ENCODE data around the gene MYO18B.

MYO18B gene

DNA sequence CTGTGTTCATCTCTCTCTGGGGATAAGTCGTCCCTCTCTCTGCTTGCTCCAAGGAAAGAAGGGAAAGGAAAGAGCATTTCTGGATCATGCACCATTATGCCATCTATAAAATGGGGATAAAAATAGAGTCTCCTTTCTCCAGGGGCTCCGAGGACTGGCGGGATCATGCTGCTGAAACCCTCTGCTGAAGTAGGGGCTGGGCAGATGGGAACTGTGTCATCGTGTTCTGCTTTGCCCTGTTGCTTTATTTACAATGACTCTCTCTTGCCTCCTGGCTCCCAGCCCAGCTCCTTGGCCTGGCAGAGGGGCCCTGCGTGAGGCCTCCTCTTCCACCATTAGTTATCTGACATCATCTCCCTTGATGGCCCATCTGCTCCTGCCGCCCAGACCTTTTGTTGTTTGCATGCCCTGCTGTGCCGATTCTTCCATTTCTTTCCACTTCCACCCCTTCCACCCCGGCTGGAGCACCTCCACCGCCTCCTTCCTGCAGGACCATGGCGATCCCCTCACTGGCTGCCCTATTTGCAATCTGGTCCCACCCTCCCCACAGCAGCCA is 200.9 kb downstream of the MYO18B start:
- peaks cover 22% of the 10 kb centered on the region for H3K4me1 ChIP-seq (ENCODE audit: control insufficient read depth, low read depth, low read length)
- no peak overlapping the region for H3K9ac ChIP-seq (ENCODE audit: low read length)
- H3K36me3 ChIP-seq (ENCODE audit: control insufficient read depth, low read depth, low read length): no peaks in the 10 kb centered on the region
- H3K9me3 ChIP-seq (ENCODE audit: control insufficient read depth, low read depth, low read length): no peaks in the 10 kb centered on the region
- no peak overlapping the region for H3K27ac ChIP-seq (ENCODE audit: low read length)
- no peaks in the 10 kb centered on the region for H3K27me3 ChIP-seq (ENCODE audit: control insufficient read depth, insufficient read depth, low read length)
- no peak overlapping the region for H3K4me3 ChIP-seq (ENCODE audit: low read length)

DNA sequence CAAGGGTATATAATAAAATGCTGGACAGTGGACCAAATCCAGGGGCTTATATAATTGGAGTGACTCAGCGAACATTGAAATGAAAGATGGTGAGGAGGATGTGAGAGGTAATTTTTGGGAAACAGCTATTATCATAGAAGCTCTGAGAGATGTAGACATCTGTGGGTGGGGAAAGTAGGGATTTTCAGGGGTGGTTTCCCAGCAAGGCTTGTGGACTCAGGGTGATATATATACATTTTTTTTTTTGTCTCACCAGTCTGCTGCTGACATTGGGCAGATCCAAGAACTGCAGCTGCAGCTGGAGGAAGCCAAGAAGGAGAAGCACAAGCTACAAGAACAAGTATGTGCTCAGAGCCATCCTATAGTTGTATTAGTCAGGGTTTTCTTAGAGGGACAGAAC is 208.1 kb downstream of the MYO18B start:
- Histone ChIP-seq H3K27ac (ENCODE audit: low read length) (no peak overlapping the region), H3K27me3 (ENCODE audit: control insufficient read depth, insufficient read depth, low read length) (no peaks in the 10 kb centered on the region), H3K9ac (ENCODE audit: low read length) (no peak overlapping the region), H3K4me3 (ENCODE audit: low read length) (no peak overlapping the region), H3K9me3 (ENCODE audit: control insufficient read depth, low read depth, low read length) (no peaks in the 10 kb centered on the region), H3K36me3 (ENCODE audit: control insufficient read depth, low read depth, low read length) (no peaks in the 10 kb centered on the region), H3K4me1 (ENCODE audit: control insufficient read depth, low read depth, low read length) (no peaks in the 10 kb centered on the region)

DNA sequence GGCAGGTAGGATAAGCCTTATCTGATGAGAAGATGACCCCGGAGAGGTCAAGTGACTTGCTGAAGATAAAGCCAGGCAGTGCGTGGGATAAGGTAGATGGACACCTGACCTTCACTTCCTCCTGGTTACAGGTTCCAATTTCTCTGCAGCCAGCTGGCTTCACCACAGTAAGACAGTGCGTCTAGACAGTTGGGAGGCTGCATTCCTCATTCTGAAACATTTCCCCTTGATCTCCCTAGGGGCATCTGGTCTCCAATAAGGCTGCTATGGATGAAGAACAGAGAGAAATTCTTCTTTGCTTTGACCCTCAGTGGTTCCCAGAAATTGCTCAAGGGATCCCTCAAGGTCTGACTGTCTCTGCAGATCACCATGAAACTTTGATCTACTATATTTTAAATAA is 211.3 kb downstream of the MYO18B start:
- Histone ChIP-seq H3K9ac (ENCODE audit: low read length) (no peak overlapping the region), H3K9me3 (ENCODE audit: control insufficient read depth, low read depth, low read length) (no peaks in the 10 kb centered on the region), H3K4me3 (ENCODE audit: low read length) (no peak overlapping the region), H3K27ac (ENCODE audit: low read length) (no peak overlapping the region), H3K27me3 (ENCODE audit: control insufficient read depth, insufficient read depth, low read length) (no peaks in the 10 kb centered on the region), H3K36me3 (ENCODE audit: control insufficient read depth, low read depth, low read length) (no peaks in the 10 kb centered on the region), H3K4me1 (ENCODE audit: control insufficient read depth, low read depth, low read length) (no peaks in the 10 kb centered on the region)

DNA sequence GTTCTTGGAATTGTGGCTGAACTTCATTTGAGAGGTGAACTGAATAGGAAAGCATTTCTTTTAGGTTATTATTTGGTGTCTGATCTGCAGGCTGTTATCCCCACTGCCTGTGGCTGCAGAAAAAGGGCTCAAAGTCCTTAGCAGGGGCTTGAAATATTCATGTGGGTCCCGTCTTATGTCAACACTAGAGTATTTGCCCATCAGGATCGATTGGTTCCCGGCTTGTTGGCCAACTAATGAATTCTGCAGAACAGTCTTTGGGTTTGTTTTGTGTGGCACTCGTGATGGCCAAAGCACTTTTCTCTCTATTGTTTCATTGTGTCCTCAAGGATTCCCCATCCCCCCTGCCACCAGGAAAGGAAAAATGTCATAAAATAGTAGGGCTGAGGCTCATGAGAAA is 211.9 kb downstream of the MYO18B start:
- Histone ChIP-seq H3K27me3 (ENCODE audit: control insufficient read depth, insufficient read depth, low read length) (no peaks in the 10 kb centered on the region), H3K9ac (ENCODE audit: low read length) (no peak overlapping the region), H3K4me1 (ENCODE audit: control insufficient read depth, low read depth, low read length) (no peaks in the 10 kb centered on the region), H3K9me3 (ENCODE audit: control insufficient read depth, low read depth, low read length) (no peaks in the 10 kb centered on the region), H3K36me3 (ENCODE audit: control insufficient read depth, low read depth, low read length) (no peaks in the 10 kb centered on the region), H3K4me3 (ENCODE audit: low read length) (no peak overlapping the region), H3K27ac (ENCODE audit: low read length) (no peak overlapping the region)

DNA sequence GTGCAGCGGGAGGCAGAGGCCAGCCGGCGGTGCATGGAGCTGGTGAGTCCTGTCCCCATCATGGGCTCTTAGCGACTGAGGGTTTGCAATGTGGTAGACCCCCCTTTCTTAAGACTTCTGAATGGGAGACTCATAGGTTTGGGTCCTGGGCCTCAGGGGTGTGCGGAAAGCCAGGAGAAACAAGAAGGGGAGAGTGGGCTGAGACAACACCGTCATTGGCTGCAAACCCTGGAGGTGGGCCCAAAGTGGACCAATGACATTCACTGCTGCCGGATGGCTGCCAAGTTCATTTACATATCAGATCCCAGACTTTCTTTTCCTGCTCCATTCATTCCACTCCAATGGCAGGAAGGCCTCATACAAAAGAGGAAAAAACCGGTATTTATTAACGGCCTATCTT is 213.3 kb downstream of the MYO18B start:
- Histone ChIP-seq H3K27me3 (ENCODE audit: control insufficient read depth, insufficient read depth, low read length) (no peaks in the 10 kb centered on the region), H3K4me1 (ENCODE audit: control insufficient read depth, low read depth, low read length) (peaks cover 2% of the 10 kb centered on the region), H3K4me3 (ENCODE audit: low read length) (no peak overlapping the region), H3K9me3 (ENCODE audit: control insufficient read depth, low read depth, low read length) (no peaks in the 10 kb centered on the region), H3K27ac (ENCODE audit: low read length) (no peak overlapping the region), H3K9ac (ENCODE audit: low read length) (no peak overlapping the region), H3K36me3 (ENCODE audit: control insufficient read depth, low read depth, low read length) (no peaks in the 10 kb centered on the region)

DNA sequence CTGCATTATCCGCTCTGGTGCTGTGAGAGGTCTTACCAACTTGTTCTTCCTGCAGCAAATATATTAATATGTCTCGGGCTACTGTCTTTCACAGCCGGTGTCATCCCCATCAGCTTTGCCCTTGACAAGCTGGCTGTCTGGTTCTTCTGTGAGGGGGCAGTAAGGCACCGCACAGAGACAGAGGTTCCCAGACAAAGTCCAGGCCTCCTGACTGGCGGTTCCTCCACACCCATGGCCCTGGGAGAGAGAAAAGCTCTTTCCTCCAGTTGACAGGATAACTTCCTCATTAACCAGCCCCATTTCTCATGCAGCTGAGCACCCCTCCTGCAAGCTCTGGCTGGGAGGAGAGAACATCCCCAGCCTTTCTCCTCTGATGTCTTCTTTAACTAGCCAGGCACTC is 214.8 kb downstream of the MYO18B start:
- Histone ChIP-seq H3K9ac (ENCODE audit: low read length) (no peak overlapping the region), H3K36me3 (ENCODE audit: control insufficient read depth, low read depth, low read length) (no peaks in the 10 kb centered on the region), H3K4me1 (ENCODE audit: control insufficient read depth, low read depth, low read length) (peaks cover 4% of the 10 kb centered on the region), H3K27ac (ENCODE audit: low read length) (no peak overlapping the region), H3K9me3 (ENCODE audit: control insufficient read depth, low read depth, low read length) (no peaks in the 10 kb centered on the region), H3K27me3 (ENCODE audit: control insufficient read depth, insufficient read depth, low read length) (no peaks in the 10 kb centered on the region), H3K4me3 (ENCODE audit: low read length) (no peak overlapping the region)

DNA sequence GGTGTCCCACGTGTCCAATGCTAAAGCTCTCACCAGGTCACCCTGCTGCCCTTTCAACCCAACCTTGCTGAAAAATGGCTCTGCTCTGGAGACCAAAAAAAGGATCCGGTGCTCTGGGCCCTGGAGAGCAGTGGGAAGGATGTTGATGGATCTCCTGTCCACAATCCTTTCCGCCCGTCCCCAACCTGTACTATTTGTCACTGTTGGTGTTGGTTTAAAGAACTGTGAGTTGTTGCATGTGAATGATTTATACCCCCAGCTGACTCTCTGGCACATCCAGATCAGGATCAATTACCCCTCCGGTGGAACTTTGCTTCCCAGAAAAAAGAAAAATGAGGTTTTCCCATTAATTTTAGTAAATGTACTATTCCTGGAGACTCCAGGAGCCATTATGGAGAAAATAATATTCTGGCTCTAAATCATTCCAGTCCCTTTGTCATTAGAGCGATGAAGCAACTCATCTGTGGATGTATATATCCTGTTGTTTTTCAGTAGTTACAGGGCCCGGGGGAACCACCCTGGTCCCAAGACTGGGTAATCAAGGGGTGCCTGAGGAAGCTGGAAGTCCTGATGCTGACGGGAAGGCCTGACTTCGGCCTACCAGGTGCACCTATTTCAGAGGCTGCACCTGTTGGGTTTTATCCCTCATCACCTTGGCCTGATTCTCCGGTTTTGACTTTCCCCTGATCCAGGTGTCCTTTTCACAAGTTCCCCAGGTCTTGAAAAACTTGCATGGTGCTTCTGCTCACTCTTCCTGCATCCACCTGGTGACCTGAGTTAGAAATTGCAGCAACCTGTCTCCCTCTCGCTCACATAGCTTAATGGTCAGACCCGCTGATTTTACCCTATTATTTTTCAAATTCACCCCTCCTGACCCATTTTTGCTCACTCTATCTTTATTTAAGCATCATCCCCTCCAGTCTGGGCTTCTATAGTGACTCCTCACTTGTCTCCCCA is 218.1 kb downstream of the MYO18B start:
- no peak overlapping the region for H3K4me3 ChIP-seq (ENCODE audit: low read length)
- no peaks in the 10 kb centered on the region for H3K36me3 ChIP-seq (ENCODE audit: control insufficient read depth, low read depth, low read length)
- H3K4me1 ChIP-seq (ENCODE audit: control insufficient read depth, low read depth, low read length): peaks cover 4% of the 10 kb centered on the region
- no peak overlapping the region for H3K9ac ChIP-seq (ENCODE audit: low read length)
- H3K27me3 ChIP-seq (ENCODE audit: control insufficient read depth, insufficient read depth, low read length): no peaks in the 10 kb centered on the region
- H3K27ac ChIP-seq (ENCODE audit: low read length): no peak overlapping the region
- no peaks in the 10 kb centered on the region for H3K9me3 ChIP-seq (ENCODE audit: control insufficient read depth, low read depth, low read length)

DNA sequence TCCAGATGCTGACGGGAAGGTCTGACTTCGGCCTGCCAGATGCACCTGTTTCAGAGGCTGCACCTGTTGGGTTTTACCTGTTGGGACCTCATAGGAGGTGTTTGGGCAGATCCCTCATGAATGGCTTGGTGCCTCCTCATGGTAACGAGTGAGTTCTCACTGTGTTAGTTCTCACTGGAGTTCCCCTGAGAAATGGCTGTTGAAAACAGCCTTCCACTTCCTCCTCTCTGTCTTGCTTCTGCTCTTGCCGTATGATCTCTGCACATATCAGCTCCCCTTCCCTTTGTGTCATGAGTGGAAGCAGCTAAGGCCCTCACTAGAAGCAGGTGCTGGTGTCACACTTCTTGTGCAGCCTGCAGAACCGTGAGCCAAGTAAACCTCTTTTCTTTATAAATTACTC is 219.7 kb downstream of the MYO18B start:
- Histone ChIP-seq H3K27ac (ENCODE audit: low read length) (no peak overlapping the region), H3K9ac (ENCODE audit: low read length) (no peak overlapping the region), H3K36me3 (ENCODE audit: control insufficient read depth, low read depth, low read length) (no peaks in the 10 kb centered on the region), H3K4me3 (ENCODE audit: low read length) (no peak overlapping the region), H3K4me1 (ENCODE audit: control insufficient read depth, low read depth, low read length) (peaks cover 4% of the 10 kb centered on the region), H3K9me3 (ENCODE audit: control insufficient read depth, low read depth, low read length) (no peaks in the 10 kb centered on the region), H3K27me3 (ENCODE audit: control insufficient read depth, insufficient read depth, low read length) (no peaks in the 10 kb centered on the region)

DNA sequence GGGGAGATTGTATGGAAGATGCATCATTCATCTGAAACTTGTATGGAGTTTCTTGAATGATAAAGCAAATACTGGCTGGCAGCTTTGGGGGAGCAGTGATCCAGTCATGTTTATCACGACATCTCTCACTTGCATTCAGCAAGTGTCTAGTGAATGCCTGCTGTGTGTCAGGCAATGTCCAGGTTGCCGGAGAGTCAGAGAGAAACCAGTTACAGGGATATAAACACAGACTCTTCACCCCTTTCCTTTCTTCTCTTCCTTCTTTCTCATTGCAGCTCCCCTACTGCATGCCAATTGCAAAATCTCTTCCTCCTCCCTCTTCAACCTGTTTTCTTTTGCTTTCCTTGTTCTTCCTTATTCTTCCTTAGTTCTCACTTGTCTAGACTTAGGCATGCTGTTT is 220.7 kb downstream of the MYO18B start:
- peaks cover 4% of the 10 kb centered on the region for H3K4me1 ChIP-seq (ENCODE audit: control insufficient read depth, low read depth, low read length)
- H3K27me3 ChIP-seq (ENCODE audit: control insufficient read depth, insufficient read depth, low read length): no peaks in the 10 kb centered on the region
- no peak overlapping the region for H3K27ac ChIP-seq (ENCODE audit: low read length)
- no peaks in the 10 kb centered on the region for H3K36me3 ChIP-seq (ENCODE audit: control insufficient read depth, low read depth, low read length)
- H3K9me3 ChIP-seq (ENCODE audit: control insufficient read depth, low read depth, low read length): no peaks in the 10 kb centered on the region
- no peak overlapping the region for H3K4me3 ChIP-seq (ENCODE audit: low read length)
- H3K9ac ChIP-seq (ENCODE audit: low read length): no peak overlapping the region

DNA sequence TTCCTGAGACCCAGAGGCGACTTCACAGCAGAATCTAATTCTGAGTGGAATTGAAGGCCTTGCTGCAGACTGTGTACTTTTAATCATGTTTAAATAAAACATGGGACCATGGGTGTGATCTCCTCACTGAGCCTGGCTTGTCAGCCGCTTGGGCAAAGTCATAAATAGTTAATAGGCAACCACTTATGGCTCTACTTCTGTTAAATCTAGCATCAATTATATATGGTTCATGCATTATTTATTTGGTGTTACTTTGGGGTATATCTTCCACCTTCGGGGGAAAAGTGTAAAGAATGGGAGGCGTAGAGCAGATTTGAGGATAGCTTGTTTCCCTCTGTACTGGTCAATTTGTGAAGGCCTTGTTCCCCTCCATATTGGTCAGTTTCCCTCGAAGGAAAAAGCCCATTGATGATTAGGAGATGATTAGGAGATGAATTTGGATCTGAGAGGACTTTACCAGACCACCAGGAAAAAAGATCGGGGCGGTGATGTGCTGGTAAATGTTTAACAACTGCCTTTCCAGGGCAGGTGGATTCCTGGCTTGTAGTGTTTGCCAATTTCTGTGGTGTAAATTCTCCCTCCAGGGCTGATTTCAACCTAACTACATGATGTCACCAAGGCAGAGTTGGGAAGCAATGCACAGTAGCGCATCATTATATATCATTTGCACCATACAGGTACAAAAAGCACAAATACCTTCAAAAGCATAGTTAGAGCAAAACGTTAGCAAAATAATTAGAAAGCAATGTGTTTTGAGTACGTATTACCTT is 223.2 kb downstream of the MYO18B start:
- Histone ChIP-seq H3K27me3 (ENCODE audit: control insufficient read depth, insufficient read depth, low read length) (no peaks in the 10 kb centered on the region), H3K9ac (ENCODE audit: low read length) (no peak overlapping the region), H3K4me3 (ENCODE audit: low read length) (no peak overlapping the region), H3K27ac (ENCODE audit: low read length) (no peak overlapping the region), H3K36me3 (ENCODE audit: control insufficient read depth, low read depth, low read length) (no peaks in the 10 kb centered on the region), H3K4me1 (ENCODE audit: control insufficient read depth, low read depth, low read length) (peaks cover 9% of the 10 kb centered on the region), H3K9me3 (ENCODE audit: control insufficient read depth, low read depth, low read length) (no peaks in the 10 kb centered on the region)

DNA sequence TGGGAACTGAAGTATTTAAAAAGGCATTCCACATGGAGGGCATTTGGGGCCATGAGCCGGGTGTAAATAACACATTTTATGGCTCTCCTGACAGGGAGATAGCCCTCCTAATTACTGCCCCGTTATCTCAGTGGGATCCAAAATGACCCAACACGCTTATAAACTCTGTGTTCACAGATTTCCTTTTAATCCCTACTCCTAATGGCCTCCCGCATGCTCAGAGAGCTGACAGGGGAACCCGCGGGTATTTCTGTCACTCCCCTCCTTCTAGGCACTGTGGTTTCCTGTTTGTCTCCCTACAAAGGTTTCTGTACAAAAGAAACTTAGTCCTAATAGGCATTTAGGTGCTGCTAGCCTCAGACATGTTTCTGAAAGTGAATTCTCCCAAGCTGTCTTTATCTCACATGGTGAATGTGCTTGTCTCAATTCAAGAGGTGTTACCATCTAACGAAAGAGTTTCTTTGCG is 224.5 kb downstream of the MYO18B start:
- H3K27ac ChIP-seq (ENCODE audit: low read length): no peak overlapping the region
- H3K9me3 ChIP-seq (ENCODE audit: control insufficient read depth, low read depth, low read length): no peaks in the 10 kb centered on the region
- H3K9ac ChIP-seq (ENCODE audit: low read length): no peak overlapping the region
- H3K36me3 ChIP-seq (ENCODE audit: control insufficient read depth, low read depth, low read length): no peaks in the 10 kb centered on the region
- H3K4me3 ChIP-seq (ENCODE audit: low read length): no peak overlapping the region
- H3K27me3 ChIP-seq (ENCODE audit: control insufficient read depth, insufficient read depth, low read length): no peaks in the 10 kb centered on the region
- peaks cover 18% of the 10 kb centered on the region for H3K4me1 ChIP-seq (ENCODE audit: control insufficient read depth, low read depth, low read length)
